ENCODE measurements around the gene CDH13.

The CDH13 gene

GRCh38 chr16:83807710-83808572 is 1181.2 kb downstream of the CDH13 start, which contains the start of gene HSBP1:
TSS of gene HSBP1 (plus strand) at chr16:83807978. CDS start at chr16:83808077, 99 bp downstream.
- peak; percentile 95 for DNase-seq (ENCODE audit: low spot score)

GRCh38 chr16:83808573-83809014 is 1181.8 kb downstream of the CDH13 start:
- DNase-seq (ENCODE audit: low spot score), result no peak

GRCh38 chr16:83809092-83809491 is 1182.3 kb downstream of the CDH13 start:
- no peak for DNase-seq (ENCODE audit: low spot score)

GRCh38 chr16:83810901-83811300 is 1184.1 kb downstream of the CDH13 start:
- no peak for DNase-seq (ENCODE audit: low spot score)

GRCh38 chr16:83813823-83814658 is 1187.3 kb downstream of the CDH13 start:
- no peak for DNase-seq (ENCODE audit: low spot score)

GRCh38 chr16:83814659-83814985 is 1187.9 kb downstream of the CDH13 start:
- no peak for DNase-seq (ENCODE audit: low spot score)

GRCh38 chr16:83817022-83817421 is 1190.3 kb downstream of the CDH13 start:
- DNase-seq (ENCODE audit: low spot score), result no peak

GRCh38 chr16:83818276-83818675 is 1191.5 kb downstream of the CDH13 start:
- DNase-seq (ENCODE audit: low spot score), result no peak

GRCh38 chr16:83819361-83819760 is 1192.6 kb downstream of the CDH13 start:
- no peak for DNase-seq (ENCODE audit: low spot score)

- DNase-seq (ENCODE audit: low spot score), result peak; percentile 92
Observed at GRCh38 chr16:83826146-83826913, 1199.6 kb downstream of the CDH13 start.

GRCh38 chr16:83830091-83830768 is 1203.5 kb downstream of the CDH13 start:
- DNase-seq (ENCODE audit: low spot score), result no peak

- no peak for DNase-seq (ENCODE audit: low spot score)
Observed at GRCh38 chr16:83830769-83831455, 1204.1 kb downstream of the CDH13 start.

GRCh38 chr16:83831456-83831987 is 1204.8 kb downstream of the CDH13 start:
- no peak for DNase-seq (ENCODE audit: low spot score)

GRCh38 chr16:83833921-83834320 is 1207.2 kb downstream of the CDH13 start:
- DNase-seq (ENCODE audit: low spot score), result no peak

GRCh38 chr16:83835586-83836566 is 1209.1 kb downstream of the CDH13 start:
- no peak for DNase-seq (ENCODE audit: low spot score)

GRCh38 chr16:83837566-83837965 is 1210.8 kb downstream of the CDH13 start:
- no peak for DNase-seq (ENCODE audit: low spot score)

- no peak for DNase-seq (ENCODE audit: low spot score)
Observed at GRCh38 chr16:83838151-83838550, 1211.4 kb downstream of the CDH13 start.

- no peak for DNase-seq (ENCODE audit: low spot score)
Observed at GRCh38 chr16:83839561-83839960, 1212.8 kb downstream of the CDH13 start.

GRCh38 chr16:83840060-83840617 is 1213.4 kb downstream of the CDH13 start:
- no peak for DNase-seq (ENCODE audit: low spot score)
